Cardiac fibroblast (primary cell): ENCODE measurements around the gene LYSMD4.
"Not testable (repeated sequence)": the region's sequence is repeated elsewhere in the genome, so short reads cannot be mapped to it uniquely, and the experiment has no call there.

Source experiments
- DNase-seq, 2 donors: peaks; one replicate each; pipeline versions ENCODE4 v3.0.0 to v3.0.0-alpha.2; 2010; ENCODE audit warnings: low read depth in 2 of 2
- H3K4me3 ChIP-seq, 2 donors: replicated peaks in 1 of 2; 1 replicate in 1 of 2; 2 replicates in 1 of 2; pipeline ENCODE4 v1.5.1; 2011; ENCODE audit warnings: low read depth in 2 of 2, low read length in 2 of 2, mild to moderate bottlenecking in 2 of 2, moderate library complexity in 1 of 2
- CTCF ChIP-seq: IDR thresholded peaks from one replicate; pipeline ENCODE4 v1.5.1; 2011; ENCODE audit warnings: low read depth, mild to moderate bottlenecking, low read length, inconsistent platforms

LYSMD4 gene

GRCh38 chr15:99738021-99738847, 5.0 kb upstream of the LYSMD4 start:
- no peak overlapping the region for H3K4me3 ChIP-seq
- DNase-seq, result no peak
- no peak for TF ChIP-seq CTCF

GRCh38 chr15:99736702-99737101, 3.5 kb upstream of the LYSMD4 start:
- TF ChIP-seq CTCF, result no peak
- no peak for DNase-seq
- no peak overlapping the region for H3K4me3 ChIP-seq

GRCh38 chr15:99735868-99736267, 2.6 kb upstream of the LYSMD4 start:
- TF ChIP-seq CTCF, result no peak
- H3K4me3 ChIP-seq, result no peak overlapping the region
- no peak for DNase-seq

GRCh38 chr15:99734575-99734974, 1.3 kb upstream of the LYSMD4 start:
- TF ChIP-seq CTCF, result no peak
- DNase-seq, result no peak
- no peak overlapping the region for H3K4me3 ChIP-seq

GRCh38 chr15:99734040-99734291, 729 bp upstream of the LYSMD4 start:
- peak overlapping the region in 1 of 2 donors; percentile 35 for H3K4me3 ChIP-seq
- not testable (repeated sequence) for DNase-seq

- no peak for DNase-seq
- H3K4me3 ChIP-seq, result peak overlapping the region; percentile 82 to 86
- no peak for TF ChIP-seq CTCF
Observed at GRCh38 chr15:99732751-99733267, 428 bp downstream of the LYSMD4 start.

GRCh38 chr15:99732124-99732750, 1.0 kb downstream of the LYSMD4 start:
- peak overlapping the region; percentile 82 to 86 for H3K4me3 ChIP-seq
- TF ChIP-seq CTCF, result no peak
- peak; percentile 44 to 49 for DNase-seq
